ENCODE results near the gene DNM3. TPM values are rescaled to one million over a fixed set of nuclear protein-coding genes. Genes with fewer than 3 reads are reported as not detected.

The DNM3 gene
- total RNA-seq, 1 donor from 2014 or later: 2.7 TPM

DNA sequence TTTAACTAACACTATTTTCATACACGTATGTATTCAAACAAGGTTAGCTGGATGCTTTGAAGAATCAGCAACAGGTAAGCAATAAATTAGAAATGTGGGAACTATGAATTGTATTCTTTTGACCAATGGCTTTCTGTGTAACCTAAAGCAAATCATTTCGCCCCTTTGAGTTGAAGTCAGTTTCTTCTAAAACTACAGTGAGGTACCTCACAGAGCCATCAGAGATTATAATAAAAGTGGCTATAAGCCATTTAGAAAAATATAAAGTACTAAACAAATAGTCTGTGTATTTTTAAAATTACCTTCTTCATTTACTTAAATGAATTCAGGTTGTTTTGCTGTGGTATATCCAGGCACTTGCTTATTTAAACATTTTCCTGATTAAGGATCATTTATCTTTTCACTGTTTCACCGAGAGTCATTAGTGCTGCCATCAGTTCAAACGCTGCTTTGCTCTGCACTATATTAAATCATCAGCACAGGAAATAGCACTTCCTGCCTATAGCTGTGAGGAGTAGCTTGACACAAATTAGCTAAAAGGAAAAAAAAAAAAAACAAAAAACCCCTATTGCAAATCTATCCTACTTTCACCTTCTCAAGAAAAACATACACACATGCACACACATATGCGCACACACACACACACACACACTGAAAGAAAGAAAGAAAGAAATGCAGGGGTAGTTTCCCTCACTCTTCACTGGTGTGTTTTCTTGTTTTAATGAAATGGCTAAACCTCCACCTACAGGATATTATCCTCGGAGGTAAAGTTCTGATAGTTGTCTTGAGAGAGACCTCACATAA lies 539.3 kb downstream of the DNM3 start:
- H3K27me3 ChIP-seq (ENCODE audit: control insufficient read depth, insufficient read depth, low read length): no peaks in the 10 kb centered on the region
- H3K36me3 ChIP-seq (ENCODE audit: control insufficient read depth, insufficient read depth, low read length): no peaks in the 10 kb centered on the region
- no peak for DNase-seq (ENCODE audit: low read depth)
- no peak overlapping the region for H3K4me3 ChIP-seq (ENCODE audit: low read depth, low read length)
- no peak for TF ChIP-seq CTCF (IDR thresholded peaks at IDR 0.05; ENCODE audit: insufficient read depth, low read length, poor library complexity, severe bottlenecking)

DNA sequence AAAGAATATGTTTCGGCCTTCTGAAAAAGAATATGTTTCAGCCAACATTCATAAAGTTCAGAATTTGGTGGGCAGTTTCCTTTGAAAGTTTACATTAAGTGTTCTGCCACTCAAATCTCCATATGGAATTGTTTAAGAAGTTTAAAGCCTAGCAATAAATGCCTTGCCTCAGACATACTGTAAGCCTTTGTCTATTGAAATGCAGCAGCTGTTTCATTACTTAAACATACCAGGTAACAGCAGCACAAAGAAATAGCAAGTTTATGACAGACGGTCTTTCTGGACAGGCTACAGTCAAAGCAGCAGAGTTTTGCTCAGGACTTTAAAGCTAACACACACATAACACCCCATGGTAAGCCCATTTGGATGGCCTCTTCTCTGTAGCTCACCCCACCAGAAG lies 540.6 kb downstream of the DNM3 start:
- H3K4me3 ChIP-seq (ENCODE audit: low read depth, low read length): no peak overlapping the region
- H3K27me3 ChIP-seq (ENCODE audit: control insufficient read depth, insufficient read depth, low read length): no peaks in the 10 kb centered on the region
- H3K36me3 ChIP-seq (ENCODE audit: control insufficient read depth, insufficient read depth, low read length): no peaks in the 10 kb centered on the region
- no peak for TF ChIP-seq CTCF (IDR thresholded peaks at IDR 0.05; ENCODE audit: insufficient read depth, low read length, poor library complexity, severe bottlenecking)
- no peak for DNase-seq (ENCODE audit: low read depth)

- H3K36me3 ChIP-seq (ENCODE audit: control insufficient read depth, insufficient read depth, low read length): no peaks in the 10 kb centered on the region
- no peak overlapping the region for H3K4me3 ChIP-seq (ENCODE audit: low read depth, low read length)
- H3K27me3 ChIP-seq (ENCODE audit: control insufficient read depth, insufficient read depth, low read length): no peaks in the 10 kb centered on the region
- DNase-seq (ENCODE audit: low read depth): no peak
- no peak for TF ChIP-seq CTCF (IDR thresholded peaks at IDR 0.05; ENCODE audit: insufficient read depth, low read length, poor library complexity, severe bottlenecking)
Observed at GRCh38 chr1:172382406-172382805, 541.1 kb downstream of the DNM3 start.

DNA sequence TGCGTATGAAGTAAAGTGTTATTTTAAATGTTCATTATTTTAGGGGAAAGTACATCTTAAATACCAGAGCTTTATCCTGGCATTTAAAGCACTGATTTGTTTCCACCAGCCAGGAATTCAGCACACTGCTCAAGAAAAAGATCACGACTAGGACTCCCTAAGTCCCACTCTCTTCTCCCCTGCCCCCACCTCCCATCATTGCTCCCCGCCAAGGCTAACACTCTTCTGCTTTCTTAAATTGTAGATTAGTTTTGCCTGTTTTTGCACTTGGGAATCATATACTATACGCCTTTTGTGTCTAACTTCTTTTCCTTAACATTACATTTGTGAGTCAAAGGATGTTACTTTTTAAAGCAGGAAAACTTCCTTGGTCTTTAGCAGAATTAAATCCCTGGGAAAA lies 541.7 kb downstream of the DNM3 start:
- no peak for DNase-seq (ENCODE audit: low read depth)
- Histone ChIP-seq H3K36me3 (ENCODE audit: control insufficient read depth, insufficient read depth, low read length) (no peaks in the 10 kb centered on the region), H3K27me3 (ENCODE audit: control insufficient read depth, insufficient read depth, low read length) (no peaks in the 10 kb centered on the region), H3K4me3 (ENCODE audit: low read depth, low read length) (no peak overlapping the region)
- no peak for TF ChIP-seq CTCF (IDR thresholded peaks at IDR 0.05; ENCODE audit: insufficient read depth, low read length, poor library complexity, severe bottlenecking)

DNA sequence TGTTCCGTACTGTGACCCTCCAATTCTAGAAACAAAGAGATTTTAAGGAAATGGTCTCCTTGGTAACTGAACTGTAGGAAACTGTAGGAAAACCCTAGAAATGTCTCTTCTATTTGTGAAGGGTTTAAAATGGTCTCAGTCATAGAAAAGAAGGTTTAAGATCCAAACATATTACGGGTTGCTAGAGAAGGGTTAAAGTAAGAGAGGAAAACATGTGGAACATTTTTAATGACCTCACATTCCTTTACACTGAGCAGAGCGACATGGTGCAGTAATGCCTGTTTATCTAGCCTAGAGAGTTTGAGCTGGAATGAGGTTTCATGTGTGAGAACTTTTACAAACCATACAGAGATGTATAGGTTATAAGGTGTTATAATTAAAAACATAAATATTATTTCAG lies 542.2 kb downstream of the DNM3 start:
- peak; percentile 61 for DNase-seq (ENCODE audit: low read depth)
- H3K4me3 ChIP-seq (ENCODE audit: low read depth, low read length): no peak overlapping the region

More for the DNA sequence above, 542.2 kb downstream of the DNM3 start:
- Histone ChIP-seq H3K36me3 (ENCODE audit: control insufficient read depth, insufficient read depth, low read length) (no peaks in the 10 kb centered on the region), H3K27me3 (ENCODE audit: control insufficient read depth, insufficient read depth, low read length) (no peaks in the 10 kb centered on the region)
- no peak for TF ChIP-seq CTCF (IDR thresholded peaks at IDR 0.05; ENCODE audit: insufficient read depth, low read length, poor library complexity, severe bottlenecking)
